HG03460 (cell line): Measurements from ENCODE around the gene PSMA4.
"Not testable (repeated sequence)": the region's sequence is repeated elsewhere in the genome, so short reads cannot be mapped to it uniquely, and the experiment has no call there.

ENCODE experiments used
- ATAC-seq: cut with Tn5 transposase; IDR thresholded peaks from one replicate; pipeline ENCODE4 v1.9.1; 2021; ENCODE audit not compliant: unreplicated experiment

The PSMA4 gene

GRCh38 chr15:78550815-78551214 lies 10.6 kb downstream of the PSMA4 start:
- ATAC-seq = no peak

DNA sequence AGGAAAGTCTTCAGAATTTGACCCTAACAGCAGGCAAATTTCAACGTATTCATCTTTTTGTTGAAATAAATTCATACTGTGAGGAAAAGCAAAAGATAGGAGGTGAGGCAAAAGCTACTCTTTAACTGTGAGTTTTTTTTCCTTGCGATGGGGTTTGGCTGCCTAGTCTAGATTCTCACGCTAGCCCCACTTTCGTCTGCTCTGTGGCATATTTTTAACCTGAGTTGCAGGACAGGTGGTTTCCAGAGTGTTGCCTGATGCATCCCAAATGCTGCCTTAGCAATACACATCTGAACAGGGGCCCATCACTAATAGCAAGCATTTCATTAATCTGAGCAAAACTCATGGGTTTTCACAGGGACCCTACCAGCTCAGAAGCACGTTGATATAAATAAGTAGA lies 11.7 kb downstream of the PSMA4 start:
- ATAC-seq = no peak

GRCh38 chr15:78552597-78552996 lies 12.4 kb downstream of the PSMA4 start:
- ATAC-seq = no peak

GRCh38 chr15:78560201-78560600 lies 20.0 kb downstream of the PSMA4 start:
- ATAC-seq = not testable (repeated sequence)

- ATAC-seq = no peak
These were observed 21.2 kb downstream of the PSMA4 start for GRCh38 chr15:78561490-78561889.

GRCh38 chr15:78563092-78563491 lies 22.8 kb downstream of the PSMA4 start:
- no peak for ATAC-seq

- peak; percentile 15 for ATAC-seq
These were observed 24.5 kb downstream of the PSMA4 start for GRCh38 chr15:78564743-78565096.

GRCh38 chr15:78565097-78565950 lies 25.1 kb downstream of the PSMA4 start, which contains the start of gene CHRNA5:
Gene CHRNA5 (plus strand): TSS chr15:78565520. CDS start chr15:78565720, 200 bp downstream.
- peak; percentile 63 for ATAC-seq

- peak; percentile 20 for ATAC-seq
These were observed 25.9 kb downstream of the PSMA4 start for GRCh38 chr15:78565951-78566774.

DNA sequence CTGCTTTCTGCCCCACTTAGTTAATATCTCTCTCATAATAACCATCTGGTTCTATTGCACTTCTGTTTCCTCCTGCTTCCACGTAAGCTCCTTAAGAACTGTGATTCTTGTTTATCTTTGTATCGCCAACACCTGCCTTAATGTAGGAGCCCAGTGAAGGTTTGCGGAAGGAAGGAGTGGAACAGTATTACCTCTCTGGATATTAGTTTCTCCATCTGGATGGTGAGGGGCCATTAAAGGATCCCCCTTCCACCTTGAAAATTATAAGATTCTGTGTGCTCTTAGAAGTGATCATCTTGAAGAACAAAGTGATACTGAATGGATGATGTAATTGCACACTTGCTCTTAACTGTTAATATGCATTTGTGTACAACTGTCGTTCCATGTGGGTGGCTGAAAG lies 27.3 kb downstream of the PSMA4 start:
- ATAC-seq = no peak

DNA sequence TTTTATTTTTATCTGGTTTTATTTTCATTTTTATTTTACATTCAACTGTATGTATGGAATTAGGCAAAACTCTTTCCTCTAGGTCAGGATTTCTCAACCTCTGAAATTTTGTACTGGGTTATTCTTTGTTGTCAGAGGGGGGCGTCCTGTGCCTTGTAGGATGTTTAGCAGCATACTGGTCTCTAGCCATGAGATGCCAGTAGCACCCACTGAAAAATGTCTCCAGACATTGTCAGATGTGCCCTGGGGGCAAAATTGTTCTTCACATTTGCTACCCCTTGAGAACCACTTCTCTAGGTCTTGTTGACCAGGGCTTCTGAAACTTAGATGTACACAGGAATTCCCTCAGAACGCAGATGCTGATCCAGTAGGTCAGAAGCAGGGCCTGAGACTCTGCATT lies 30.5 kb downstream of the PSMA4 start:
- no peak for ATAC-seq

DNA sequence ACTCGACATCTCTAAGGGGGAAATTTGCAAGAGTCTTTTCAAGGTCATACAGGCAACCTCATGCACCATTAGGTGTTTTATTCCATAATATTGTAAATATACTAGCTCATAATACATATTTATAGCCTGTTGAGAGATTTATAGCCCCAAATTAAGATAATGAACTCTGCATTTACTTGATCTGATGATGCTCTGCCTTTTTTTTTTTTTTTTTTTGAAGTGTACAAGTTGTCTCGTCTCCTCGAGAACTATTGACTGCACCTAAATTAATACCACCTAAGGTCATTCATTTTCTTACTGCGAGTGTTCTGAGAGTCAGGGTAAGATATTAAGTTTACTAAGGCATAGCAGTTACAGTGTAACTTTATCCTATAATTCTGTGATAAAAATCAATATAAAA lies 31.1 kb downstream of the PSMA4 start:
- no peak for ATAC-seq

DNA sequence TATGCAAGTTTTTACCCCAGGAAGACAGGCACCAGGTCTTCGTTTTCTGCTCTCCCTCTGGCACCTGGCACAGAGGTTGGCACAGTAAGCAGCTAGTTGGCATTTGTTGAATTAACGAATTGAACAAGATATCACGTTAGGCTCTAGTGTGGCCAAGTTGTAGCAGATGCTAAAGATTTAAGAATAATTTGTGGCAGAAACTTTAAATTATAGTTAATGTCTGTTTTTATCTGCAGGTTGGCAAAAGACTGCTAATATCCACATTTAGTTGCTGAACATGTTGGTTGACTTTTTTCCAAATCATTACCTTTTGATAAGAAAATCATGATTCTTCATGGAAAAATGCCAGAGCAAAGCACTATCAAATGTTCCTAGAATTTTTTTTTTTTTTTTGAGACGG lies 33.2 kb downstream of the PSMA4 start:
- ATAC-seq = no peak

DNA sequence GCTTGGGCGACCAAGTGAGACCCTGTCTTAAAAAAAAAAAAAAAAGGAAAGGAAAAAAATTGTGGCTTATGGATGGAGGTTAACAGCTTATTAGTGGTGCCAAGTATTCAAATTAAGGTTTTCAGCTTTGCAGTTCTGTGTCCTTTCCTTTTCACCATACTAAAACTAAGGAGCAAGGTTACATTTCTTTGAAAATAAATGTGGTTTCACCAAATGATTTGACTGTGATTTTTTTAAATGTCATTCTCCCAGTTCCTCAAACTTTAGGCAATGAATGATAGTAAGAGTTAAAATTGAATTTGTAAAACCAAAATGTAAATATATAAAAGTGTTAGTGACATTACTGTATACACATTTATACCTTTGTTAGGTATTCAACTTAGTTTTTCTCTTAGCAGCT lies 34.7 kb downstream of the PSMA4 start:
- ATAC-seq = no peak

DNA sequence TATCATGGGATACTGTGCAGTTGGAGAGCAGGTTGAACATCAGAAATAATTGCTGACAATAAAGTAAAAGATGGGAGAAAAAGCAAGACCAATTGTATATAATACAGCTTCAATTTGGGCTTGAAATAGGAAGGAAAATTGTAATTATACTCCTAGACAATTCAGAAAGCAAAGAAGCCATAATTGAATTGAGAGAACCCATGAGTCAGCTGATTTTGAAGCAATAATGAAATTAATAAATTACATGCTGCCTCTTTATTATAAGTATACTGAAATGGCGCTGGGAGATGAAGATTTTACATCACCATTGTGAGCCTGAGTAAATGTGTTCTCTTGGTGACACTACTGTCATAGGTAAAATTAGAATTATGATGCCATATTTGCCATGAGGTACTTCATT lies 57.3 kb downstream of the PSMA4 start:
- no peak for ATAC-seq

- no peak for ATAC-seq
These were observed 58.1 kb downstream of the PSMA4 start for GRCh38 chr15:78598348-78598747.

DNA sequence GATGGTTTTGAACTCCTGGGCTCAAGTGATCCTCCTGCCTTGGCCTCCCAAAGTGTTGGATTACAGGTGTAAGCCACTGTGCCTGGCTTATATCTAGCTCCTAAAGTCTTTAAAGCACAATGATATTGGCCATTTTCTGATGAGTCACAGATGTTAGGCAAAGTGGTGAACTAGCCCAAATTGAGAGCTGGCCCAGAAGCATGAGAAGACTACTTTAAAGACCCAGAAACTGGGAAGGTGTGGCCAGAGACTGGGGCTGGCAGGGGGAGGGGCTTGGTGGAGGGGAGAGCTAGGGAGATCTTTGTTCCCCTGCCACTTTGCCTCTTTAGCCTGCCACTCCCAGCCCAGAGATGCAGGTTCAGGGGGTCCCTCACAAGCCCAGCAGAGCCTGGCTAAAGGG lies 58.9 kb downstream of the PSMA4 start:
- ATAC-seq = no peak
